ENCODE data around the gene FMN1.

Gene FMN1

DNA sequence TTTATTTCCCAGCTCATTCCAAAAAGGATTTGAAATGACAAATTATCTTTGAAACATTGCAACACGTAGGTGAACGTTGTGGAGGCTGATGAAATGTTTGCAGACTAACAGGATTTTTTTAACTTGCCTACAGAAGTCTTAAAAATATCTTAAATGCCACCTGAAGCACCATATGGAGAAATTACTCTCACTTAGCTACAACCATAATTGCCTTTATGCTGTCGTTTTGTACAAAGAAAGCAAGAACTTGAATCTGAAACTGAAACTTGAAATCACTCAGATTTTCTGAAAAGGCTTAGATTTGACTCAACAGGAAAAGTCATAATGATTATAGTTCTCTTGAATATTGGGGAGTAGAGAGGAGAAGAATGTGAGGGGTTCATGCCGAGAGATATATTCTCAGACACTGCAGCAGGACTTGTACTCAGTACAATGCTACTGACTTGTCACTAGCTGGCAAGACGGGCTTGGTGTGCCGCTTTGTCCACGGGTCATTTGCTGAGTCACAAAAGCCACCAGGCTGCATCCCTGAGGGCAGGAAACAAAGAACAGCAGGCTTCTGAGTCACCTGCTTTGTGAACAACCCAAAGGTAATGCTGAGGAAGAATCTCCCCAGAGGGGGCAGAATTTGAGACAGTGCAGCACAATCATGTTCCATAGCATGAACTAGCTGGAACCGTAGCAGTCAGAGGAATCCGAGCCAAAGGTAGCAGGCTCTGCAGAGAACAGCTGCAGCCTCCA lies 7.1 kb upstream of the FMN1 start:
- no peak for DNase-seq (ENCODE audit: low read depth)

DNA sequence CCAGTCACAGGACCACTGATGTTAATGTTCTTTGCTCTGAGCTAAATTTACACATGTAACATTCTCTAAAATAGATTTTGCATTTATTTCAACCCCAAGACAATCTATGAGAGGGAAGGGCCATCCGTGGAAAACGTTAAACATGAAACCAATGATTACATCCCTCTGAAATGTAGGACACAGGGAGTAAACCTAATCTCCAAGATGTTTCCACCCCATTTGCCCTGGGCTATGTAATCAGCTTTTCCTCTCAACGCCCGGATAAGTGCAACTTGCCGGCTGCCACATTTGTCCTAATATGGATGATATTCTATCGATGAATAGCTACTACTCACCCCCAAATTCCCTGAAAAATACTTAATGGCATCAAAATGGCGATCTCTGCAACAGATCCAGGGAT lies 6.4 kb upstream of the FMN1 start:
- no peak for DNase-seq (ENCODE audit: low read depth)

DNA sequence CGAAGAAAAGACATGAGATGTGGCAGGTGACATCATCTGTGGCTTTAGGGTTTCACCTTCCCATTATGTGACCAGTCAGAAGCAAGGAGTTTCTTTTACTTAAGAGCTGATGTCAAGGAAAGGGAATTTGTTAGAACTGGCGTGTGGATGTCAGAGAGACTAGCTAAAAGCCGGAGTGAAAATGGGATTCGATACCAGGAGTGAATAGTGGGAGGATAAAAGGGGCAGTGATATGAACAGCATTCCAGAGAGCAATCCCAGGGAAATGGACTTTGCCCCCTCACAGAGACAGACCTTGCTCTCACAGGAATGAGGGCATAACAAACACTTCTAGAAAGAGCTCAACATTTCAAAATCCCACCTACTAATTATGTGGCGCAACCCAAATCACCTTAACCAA lies 5.9 kb upstream of the FMN1 start:
- no peak for DNase-seq (ENCODE audit: low read depth)

DNA sequence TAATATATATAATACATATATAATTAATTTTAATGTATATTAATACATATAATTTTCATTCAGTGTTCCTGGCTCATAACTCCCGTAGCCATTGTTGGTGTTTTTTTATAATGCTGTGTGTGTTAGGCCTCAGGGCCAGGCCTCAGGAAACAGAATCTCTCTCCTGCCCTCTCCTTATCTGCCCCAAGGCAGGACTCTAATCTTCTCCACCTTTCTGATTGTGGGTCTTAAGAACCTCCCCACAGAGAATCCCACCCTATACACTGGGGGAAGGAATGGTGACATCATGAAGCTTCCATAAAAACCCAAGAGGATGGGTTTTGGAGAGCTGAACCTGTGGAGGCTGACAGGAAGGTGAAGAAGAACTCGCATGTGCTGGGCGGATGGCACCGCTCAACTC lies 4.0 kb upstream of the FMN1 start:
- DNase-seq (ENCODE audit: low read depth), result no peak

DNA sequence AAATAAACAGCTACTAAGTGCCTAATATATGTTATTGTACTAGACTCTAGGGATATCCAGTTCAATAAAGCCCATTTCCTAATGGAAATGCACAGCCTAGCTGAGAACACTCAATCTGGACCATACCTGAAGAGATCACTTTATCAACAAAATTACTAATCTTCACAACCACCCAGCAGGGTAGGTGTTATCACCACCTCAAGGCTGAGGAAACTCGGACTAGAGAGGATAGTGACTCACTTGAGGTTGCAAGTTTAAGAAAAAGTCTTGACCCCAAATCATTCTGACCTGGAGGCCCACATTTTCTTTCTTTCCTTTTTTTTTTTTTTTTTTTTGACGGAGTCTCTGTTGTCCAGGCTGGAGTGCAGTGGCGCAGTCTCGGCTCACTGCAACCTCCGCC lies 3.1 kb upstream of the FMN1 start:
- no peak for DNase-seq (ENCODE audit: low read depth)

DNA sequence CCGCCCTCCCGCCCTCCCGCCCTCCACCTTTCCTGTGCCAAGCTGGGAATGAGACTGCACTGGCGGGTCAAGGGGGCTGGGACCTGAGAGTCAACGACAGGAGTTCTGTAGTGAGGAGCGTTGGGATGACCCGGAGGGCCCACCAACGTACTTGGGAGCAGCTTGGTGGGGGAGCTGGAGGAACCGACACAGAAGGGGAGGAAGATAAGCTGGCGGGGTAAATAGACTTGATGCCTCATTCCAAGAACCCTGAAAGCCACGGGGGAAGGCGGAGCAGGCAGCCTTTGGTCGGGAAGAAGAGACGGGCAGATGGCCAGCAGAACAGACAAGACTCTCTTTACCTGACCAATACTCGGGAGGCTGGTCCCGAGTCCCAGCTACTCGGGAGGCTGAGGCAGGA lies 277 bp downstream of the FMN1 start:
- no peak for DNase-seq (ENCODE audit: low read depth)

DNA sequence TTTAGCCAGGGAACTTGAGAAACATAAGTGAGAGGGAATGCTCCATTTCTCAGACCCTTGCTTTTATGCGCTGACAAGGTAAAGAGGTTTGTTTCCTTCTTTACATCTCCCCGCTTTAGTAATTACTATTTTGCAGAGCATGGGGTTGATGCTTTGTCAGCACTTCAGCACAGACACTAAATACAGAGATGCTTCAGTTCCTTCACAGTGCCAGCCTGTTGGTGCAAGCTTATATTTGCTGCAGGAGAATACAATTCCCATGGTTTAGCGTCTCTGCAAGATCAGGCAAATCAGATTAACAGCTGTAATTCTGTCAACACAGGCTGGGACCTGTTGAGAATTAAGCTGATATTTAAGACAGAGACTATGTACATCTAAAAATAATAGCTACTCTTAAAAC lies 2.9 kb downstream of the FMN1 start:
- no peak for DNase-seq (ENCODE audit: low read depth)

DNA sequence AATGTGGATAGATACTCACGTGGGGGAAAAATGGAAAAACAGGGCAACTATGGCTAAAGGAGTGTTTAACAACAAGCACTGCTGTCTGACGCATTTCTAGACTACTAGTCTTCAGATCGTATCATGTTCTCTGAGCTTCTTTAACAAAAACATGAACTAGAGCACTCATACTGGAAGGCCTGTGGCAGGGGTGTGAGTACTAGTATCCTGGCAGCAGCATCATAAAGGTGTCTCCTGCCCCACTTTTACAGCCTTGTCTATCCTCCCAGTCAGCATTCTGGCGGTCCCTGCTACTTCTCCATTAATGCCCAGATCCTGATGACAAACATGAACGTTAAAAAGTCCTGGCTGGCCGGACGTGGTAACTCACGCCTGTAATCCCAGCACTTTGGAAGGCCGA lies 4.0 kb downstream of the FMN1 start:
- no peak for DNase-seq (ENCODE audit: low read depth)

DNA sequence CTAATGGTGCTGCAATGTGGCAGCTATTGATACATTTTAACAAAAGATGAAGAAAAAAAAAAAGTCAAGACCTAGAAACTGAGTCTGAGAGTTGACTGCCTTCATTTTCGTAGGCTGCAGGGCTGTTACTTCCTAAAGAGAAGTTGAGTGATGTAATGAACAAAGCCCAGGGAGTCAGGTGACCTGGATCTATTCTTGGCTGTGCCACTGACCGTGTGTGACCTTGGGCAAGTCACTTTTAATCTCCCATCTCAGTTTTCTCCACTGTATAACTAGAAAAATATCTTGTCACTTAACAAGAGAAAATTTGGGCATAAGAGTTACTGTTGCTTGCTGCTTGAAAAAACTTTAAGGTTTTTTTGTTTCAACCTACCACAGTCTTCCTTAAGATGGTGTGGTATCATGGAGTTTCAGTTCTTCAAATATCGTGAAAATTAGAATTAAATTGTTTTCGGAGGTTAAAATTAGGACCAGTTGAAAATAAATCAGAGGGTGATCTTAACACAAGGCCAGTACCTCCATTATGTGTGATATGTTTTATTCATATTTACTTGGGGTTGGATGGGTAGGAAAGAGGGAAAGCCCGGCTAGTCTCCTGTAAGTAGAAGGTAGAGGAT lies 5.8 kb downstream of the FMN1 start:
- no peak for DNase-seq (ENCODE audit: low read depth)

DNA sequence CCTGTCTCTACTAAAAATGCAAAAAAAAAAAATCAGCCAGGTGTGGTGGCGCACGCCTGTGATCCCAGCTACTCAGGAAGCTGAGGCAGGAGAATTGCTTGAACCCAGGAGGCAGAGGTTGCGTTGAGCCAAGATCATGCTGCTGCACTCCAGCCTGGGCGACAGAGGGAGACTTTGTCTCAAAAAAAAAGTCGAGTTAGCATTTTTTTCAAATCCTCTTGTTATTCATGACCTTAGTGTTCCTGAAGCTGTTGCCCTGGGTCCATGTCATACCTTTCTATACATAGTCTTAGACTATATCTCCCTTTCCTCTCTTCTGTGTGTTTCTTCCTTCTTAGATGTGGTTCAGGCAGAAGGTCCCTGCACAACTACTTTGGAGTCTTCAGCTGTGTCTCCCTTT lies 6.4 kb downstream of the FMN1 start:
- no peak for DNase-seq (ENCODE audit: low read depth)

DNA sequence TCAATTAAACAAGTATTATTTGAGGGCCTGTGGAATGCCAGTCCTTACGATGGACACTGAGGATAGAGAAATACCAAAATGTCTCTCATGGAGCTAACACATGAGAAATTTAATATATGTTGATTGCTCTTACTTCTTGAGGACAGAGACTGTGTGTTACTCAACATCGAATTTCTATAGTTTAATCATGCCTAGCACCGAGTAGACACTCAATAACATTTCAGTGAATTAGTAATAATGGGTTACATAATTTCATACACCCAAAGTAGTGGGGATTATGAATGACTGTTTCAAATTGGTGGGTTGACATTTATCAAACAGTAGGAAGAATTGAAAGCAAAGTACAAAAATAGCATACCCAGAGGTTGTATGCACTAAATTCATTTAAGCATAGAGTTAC lies 11.2 kb downstream of the FMN1 start:
- DNase-seq (ENCODE audit: low read depth), result no peak

DNA sequence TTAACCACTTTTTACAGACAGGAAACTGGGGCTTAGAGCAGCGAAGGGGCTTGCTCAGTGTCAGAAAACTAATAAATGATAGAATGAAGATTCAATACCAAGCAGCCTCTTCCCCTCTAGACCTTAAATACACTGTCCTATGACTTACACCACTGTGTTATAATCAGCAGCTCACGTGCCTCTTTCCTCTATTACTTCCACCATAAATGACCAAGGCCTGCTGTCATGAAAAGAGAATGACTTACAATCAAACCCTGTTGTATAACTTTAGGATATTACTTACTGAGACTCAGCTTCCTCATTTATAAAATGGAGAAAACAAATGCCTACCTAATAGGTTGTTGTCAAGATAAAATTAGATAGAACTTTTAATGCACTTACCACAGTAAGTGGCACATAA lies 11.6 kb downstream of the FMN1 start:
- DNase-seq (ENCODE audit: low read depth), result no peak

DNA sequence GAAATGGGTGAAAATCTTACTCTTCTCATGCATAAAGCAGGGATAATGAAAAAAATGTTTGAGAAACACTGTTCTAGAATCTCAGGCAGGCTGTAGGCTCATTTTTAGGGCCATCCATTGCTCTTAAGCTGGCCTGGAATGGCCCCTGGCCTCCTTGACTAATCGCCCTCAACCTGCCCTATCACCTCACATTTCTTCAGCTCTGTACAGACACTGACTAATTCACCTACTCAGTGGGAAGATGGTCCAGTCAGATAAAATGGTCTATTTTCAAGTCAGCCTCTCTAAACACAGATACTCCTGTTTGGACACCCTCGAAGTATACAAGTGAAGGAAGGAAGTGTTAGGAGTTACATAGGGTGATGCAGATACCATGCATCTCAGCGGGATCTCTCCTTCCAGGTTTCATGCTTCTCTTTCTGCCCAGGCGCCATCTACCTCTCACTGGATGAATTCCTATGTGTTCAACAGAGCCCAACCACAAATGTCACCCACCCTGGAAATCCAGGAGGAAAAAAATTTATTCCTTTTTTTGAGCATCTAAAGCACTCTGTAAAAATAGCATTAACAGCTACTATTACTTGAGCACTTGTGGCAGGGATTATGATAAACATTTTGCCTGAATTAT lies 12.1 kb downstream of the FMN1 start:
- DNase-seq (ENCODE audit: low read depth), result no peak

DNA sequence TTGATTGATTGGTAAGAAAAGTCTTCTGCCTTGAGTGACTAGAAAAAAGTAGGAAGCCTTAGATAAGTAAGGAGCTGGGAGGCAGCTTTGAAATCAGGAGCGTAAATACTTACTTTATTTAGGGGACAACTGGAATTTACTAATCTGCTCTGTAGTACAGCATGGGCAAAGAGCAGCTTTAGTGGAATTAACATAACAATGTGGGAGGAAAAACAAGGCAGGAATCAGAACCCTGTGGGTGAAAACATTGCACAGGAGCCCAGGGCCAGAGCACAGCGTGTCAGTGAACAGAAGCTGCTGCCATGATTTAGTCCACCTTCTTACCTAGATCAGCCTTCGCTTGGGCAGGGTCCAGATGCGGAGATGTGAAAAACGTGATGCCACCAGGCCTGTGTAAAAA lies 14.6 kb downstream of the FMN1 start:
- no peak for DNase-seq (ENCODE audit: low read depth)

DNA sequence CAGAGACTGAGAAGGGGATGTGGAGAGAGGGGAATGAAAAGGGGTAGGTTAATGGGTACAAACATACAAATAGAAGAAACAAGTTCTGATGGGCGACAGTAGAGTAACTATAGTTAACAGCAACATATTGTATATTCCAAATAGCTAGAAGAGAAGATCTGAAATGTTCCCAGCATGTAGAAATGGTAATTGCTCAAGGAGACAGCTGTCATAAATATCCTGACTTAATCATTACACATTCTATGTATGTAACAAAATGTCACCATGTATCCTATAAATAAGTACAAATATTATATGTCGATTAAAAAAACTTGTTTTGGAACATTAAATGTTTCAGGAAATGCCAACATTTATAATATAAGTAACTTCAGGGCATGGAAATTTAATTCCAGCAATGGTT lies 23.3 kb downstream of the FMN1 start:
- no peak for DNase-seq (ENCODE audit: low read depth)

DNA sequence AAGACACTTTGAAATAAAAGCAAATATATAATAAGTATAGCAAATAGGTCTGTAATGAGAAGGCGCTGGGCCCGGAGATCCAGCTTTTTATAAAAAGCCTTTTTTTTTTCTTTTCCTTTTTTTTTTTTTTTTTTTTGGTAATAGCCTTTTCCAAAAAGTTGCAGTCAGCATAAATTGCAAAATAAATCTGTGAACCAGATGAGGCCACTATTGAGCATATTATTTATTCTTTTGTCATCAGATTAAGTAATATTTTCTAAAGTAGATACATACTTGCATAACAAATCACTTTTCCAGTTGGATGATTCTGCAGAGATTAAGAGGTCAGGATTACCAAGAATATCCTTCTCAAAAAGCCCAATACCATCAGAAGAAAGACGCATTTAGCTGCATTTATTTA lies 24.9 kb downstream of the FMN1 start:
- DNase-seq (ENCODE audit: low read depth), result no peak

DNA sequence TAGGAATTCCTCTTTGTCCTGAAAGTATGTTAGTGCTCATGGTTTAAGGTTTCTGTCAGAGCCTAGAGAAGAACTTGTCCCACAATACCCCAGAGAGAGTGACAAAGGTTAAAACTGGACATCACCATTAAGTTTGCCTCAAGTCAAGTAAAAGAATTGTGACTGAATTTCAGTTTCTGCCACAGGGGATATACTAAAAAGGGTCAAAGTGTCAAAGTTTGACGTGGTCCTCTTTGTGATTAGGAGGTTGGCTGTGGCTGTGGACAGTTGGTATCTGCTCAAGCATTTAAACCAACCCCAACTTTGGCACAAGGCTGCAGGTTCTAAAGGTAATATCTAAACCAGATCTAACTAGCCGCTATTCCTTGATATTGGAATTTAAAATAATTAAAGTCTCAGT lies 26.1 kb downstream of the FMN1 start:
- no peak for DNase-seq (ENCODE audit: low read depth)

DNA sequence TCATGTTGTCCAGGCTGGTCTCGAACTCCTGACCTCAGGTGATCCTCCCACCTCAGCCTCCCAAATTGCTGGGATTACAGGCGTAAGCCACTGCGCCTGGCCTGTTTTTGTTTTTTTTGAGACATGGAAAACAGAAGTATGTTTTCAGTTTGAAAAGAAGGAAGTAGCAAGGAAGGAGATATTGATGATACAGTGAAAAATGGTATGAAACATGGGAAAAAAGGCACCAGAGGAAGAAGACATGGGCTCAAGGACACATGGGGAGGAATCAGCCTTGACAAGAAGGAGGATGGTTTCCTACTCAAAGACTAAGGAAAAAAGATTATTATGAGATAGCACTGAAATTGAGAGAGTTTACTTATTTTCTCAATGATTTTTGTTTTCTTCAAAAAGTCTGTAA lies 30.7 kb downstream of the FMN1 start:
- no peak for DNase-seq (ENCODE audit: low read depth)

DNA sequence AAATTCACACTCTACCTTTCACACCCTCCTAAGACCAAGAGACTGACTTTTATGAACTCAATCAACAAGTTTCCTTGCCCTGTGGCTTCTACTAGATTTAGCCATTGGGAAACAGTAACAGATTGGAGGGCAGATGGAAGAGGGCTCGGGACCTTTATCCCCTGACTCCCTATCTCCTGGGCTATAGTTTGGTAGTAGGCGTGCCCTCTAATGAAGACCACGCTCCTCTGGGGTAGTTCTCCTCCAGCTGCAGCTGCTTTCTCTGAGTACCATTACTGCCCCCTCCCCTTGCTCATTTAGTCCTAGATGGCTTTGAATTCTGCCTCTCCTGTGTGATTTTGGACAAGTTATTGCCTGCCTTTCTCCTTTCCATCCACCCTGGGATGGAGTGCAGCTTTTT lies 33.3 kb downstream of the FMN1 start:
- DNase-seq (ENCODE audit: low read depth), result no peak

DNA sequence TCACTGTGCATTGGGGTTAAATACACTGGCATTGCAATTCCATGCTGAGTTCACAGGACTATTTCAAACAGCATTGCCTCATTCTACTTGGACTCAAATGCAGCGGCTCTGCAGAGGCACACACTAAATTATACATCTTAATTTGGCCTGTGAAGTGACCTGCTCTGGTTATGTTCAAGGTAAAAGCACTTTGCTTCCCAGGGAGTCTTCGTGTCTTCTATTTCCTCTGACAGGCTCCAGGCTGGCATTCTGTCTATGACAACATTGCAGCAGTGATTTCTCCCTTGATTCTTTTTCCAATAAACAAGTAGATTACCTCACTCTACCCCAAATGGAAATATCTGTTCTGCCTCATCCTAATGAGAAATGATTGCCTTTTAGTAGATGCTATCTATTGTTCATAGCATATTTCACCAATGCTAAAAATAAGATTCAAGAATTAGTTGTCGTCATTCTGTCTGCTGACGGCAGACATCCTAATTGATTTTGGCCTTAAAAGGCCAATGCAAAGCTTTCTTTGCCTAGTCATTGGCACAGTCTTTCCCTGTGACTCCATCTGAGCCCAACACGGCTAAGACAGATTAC lies 33.8 kb downstream of the FMN1 start:
- no peak for DNase-seq (ENCODE audit: low read depth)

DNA sequence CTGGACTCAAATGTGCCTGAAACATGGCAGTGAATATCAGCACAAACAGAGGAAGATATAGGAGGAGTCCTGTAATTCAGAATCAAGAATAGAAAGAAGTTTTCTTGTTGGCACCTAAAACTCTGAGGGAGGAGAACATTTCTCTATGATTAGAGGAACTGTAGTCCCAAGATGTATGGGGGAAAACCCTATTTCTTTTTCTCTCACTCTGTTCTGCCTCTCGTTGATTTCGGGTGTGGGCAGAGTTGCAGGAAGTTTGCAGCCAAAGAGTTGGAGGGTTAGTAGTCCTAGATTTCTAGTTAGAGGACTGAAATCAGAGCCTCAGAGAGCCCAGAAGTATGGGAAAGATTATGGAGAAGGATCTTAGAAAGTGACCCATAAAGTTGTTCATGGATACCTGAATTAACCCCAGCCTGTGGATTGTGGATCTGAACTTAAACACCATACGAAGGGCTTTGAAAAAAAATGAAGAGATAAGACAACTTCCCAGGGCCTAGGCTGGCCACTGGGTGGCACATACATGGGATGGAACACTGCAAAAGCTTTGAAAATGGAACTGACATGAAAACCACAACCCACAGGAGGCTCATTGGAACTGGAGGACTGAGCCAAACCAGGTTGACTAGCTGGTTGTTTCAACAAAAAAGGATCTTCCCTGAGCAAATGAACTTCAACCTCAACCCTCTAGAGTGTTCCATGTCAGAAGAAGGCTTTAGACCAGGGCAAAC lies 34.6 kb downstream of the FMN1 start:
- no peak for DNase-seq (ENCODE audit: low read depth)

DNA sequence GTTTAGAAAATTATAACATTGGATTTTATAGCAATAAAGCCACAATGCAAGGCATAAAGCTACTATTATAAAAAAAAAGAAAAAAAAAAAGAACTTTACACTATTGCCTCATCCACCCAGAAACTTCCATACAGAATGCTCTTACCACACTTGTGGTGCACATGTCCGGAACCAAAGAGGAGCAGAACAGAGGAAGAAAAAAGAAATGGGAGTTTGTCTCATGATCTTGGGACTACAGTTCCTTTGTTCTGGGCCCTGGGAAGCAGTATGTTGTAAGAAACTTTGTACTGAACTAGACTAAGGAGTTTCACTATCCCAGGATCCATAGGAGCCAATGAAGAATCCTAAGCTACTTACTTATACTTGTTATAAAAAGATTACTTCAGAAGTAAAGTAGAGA lies 36.1 kb downstream of the FMN1 start:
- no peak for DNase-seq (ENCODE audit: low read depth)

Measured in T-helper 22 cell (primary cell).